K562 (cell line): ENCODE measurements around the gene TMEM30A. TPM values are rescaled to one million over a fixed set of nuclear protein-coding genes. Genes with fewer than 3 reads are reported as not detected.

Source experiments
- ATAC-seq: fragments of 200-7000 bp; cut with Tn5 transposase; 3 replicates; pipeline ENCODE4 v1.9.1; 2020; ENCODE audit warnings: moderate library complexity
- BruUV-seq: library from RNA; stranded (reverse); fragments of 400-500 nt; replicated peaks from 2 replicates; lab custom pipeline; 2021; lab: Mats Ljungman, UMichigan
- CTCF ChIA-PET: fragments of 300-600 bp; formaldehyde crosslinking; extraction: SDS; loops from one replicate; lab custom pipeline; 2021; ENCODE audit warnings: low intra/inter-chr PET ratio; lab: Yijun Ruan, JAX
- POLR2A ChIA-PET: fragments of 300-600, 350-650 bp; sonication (Branson Sonifier 250); formaldehyde crosslinking; extraction: SDS; loops from one replicate; lab custom pipeline; 2021; ENCODE audit warnings: antibody characterized with exemption, inconsistent platforms; lab: Yijun Ruan, JAX
- DNase-seq, 4 experiments: peaks; one replicate each; pipeline versions ENCODE4 v3.0.0 to v3.0.0-alpha.2; 2011 to 2018; ENCODE audit warnings: low spot score in 3 of 4, mixed read lengths in 3 of 4; ENCODE audit errors: extremely low read depth in 1 of 4
- FAIRE-seq: peaks from 2 replicates; lab custom pipeline; 2011; peaks lifted over from hg19 to GRCh38; lab: Jason Lieb, UNC
- H2AFZ ChIP-seq: 2 replicates; pipeline ENCODE4 v1.6.0; 2011; ENCODE audit warnings: low read depth, low read length, control low read depth, inconsistent platforms
- H3K27ac ChIP-seq: fragments of 200-600 bp; 3 replicates; pipeline ENCODE4 v1.8.0; 2011; ENCODE audit warnings: low read depth, mild to moderate bottlenecking, control low read depth, inconsistent platforms, low read length, moderate library complexity, mixed read lengths; ENCODE audit errors: extremely low read depth
- H3K27me3 ChIP-seq, 2 experiments: fragments of 300-600 bp in 1 of 2; 2 replicates in 1 of 2; 3 replicates in 1 of 2; pipeline versions ENCODE4 v1.6.0 to v1.8.0; 2011; ENCODE audit warnings: inconsistent platforms in 2 of 2, low read length in 2 of 2, mild to moderate bottlenecking in 1 of 2, mixed read lengths in 1 of 2, moderate library complexity in 1 of 2; ENCODE audit not compliant: control insufficient read depth in 2 of 2, insufficient read depth in 2 of 2
- H3K36me3 ChIP-seq: fragments of 300-600 bp; 3 replicates; pipeline ENCODE4 v1.8.0; 2011; ENCODE audit warnings: mild to moderate bottlenecking, low read length, inconsistent platforms; ENCODE audit not compliant: control insufficient read depth, insufficient read depth
- H3K4me1 ChIP-seq, 2 experiments: fragments of 200-600 bp in 1 of 2; replicated peaks in 1 of 2; 2 replicates in 1 of 2; 3 replicates in 1 of 2; pipeline versions ENCODE4 v1.5.1 to v1.8.0; 2011; ENCODE audit warnings: inconsistent platforms in 2 of 2, low read length in 2 of 2, mild to moderate bottlenecking in 1 of 2, mixed read lengths in 1 of 2, moderate library complexity in 1 of 2; ENCODE audit not compliant: control insufficient read depth in 2 of 2, insufficient read depth in 2 of 2
- H3K4me2 ChIP-seq: 2 replicates; pipeline ENCODE4 v1.6.1; 2011; ENCODE audit warnings: low read length, control low read depth, inconsistent platforms, mixed read lengths; ENCODE audit not compliant: insufficient read depth
- H3K4me3 ChIP-seq: fragments of 200-600 bp; sonication (generic), shearing (Covaris generic); 2 replicates; pipeline ENCODE4 v1.5.1; 2016; ENCODE audit warnings: control low read depth, inconsistent platforms
- H3K79me2 ChIP-seq: fragments of 200-600 bp; 3 replicates; pipeline ENCODE4 v1.8.0; 2011; ENCODE audit warnings: low read length, inconsistent platforms; ENCODE audit not compliant: control insufficient read depth, insufficient read depth
- H3K9ac ChIP-seq, 2 experiments: 2 replicates each; pipeline versions ENCODE4 v1.6.0 to v1.6.1; 2011; ENCODE audit warnings: low read depth in 2 of 2, low read length in 2 of 2, control low read depth in 1 of 2, inconsistent platforms in 1 of 2, mild to moderate bottlenecking in 1 of 2, mixed read lengths in 1 of 2; ENCODE audit not compliant: insufficient read depth in 1 of 2
- H3K9me1 ChIP-seq: one replicate; pipeline ENCODE4 v1.6.0; 2011; ENCODE audit warnings: inconsistent platforms, mild to moderate bottlenecking, low read length, moderate library complexity; ENCODE audit not compliant: control insufficient read depth, insufficient read depth
- H3K9me3 ChIP-seq: replicated peaks from 2 replicates; pipeline ENCODE4 v1.5.1; 2011; ENCODE audit warnings: low read depth, low read length, inconsistent platforms; ENCODE audit not compliant: control insufficient read depth, insufficient read depth
- H4K20me1 ChIP-seq: replicated peaks from 2 replicates; pipeline ENCODE4 v1.6.1; 2011; ENCODE audit warnings: low read length, inconsistent platforms, mixed read lengths; ENCODE audit not compliant: control insufficient read depth, insufficient read depth
- DIDO1 ChIP-seq: fragments of 450-650 bp; IDR thresholded peaks from 2 replicates; pipeline ENCODE4 v1.6.1; 2016; ENCODE audit warnings: low read depth, missing biosample characterization, missing genetic modification characterization
- FOXP4 ChIP-seq: sonication (generic); formaldehyde crosslinking; IDR thresholded peaks from 2 replicates; pipeline ENCODE4 v1.8.0; 2022; ENCODE audit warnings: mild to moderate bottlenecking, missing genetic modification reagents, borderline replicate concordance
- GABPB2 ChIP-seq: fragments of 250-450 bp; sonication (Bioruptor Pico); conservative IDR thresholded peaks from 2 replicates; pipeline ENCODE4 v1.5.1; 2021; ENCODE audit warnings: mild to moderate bottlenecking
- HES1 ChIP-seq: fragments of 450-650 bp; IDR thresholded peaks from 2 replicates; pipeline ENCODE4 v1.6.1; 2016; ENCODE audit warnings: low read depth, mild to moderate bottlenecking, moderate library complexity
- IFI16 ChIP-seq: fragments of 250-450 bp; sonication (Bioruptor Pico); IDR thresholded peaks from 2 replicates; pipeline ENCODE4 v2.1.2; 2022; ENCODE audit warnings: mild to moderate bottlenecking, inconsistent platforms
- MEIS2 ChIP-seq: fragments of 450-650 bp; IDR thresholded peaks from 2 replicates; pipeline ENCODE4 v1.6.1; 2014; ENCODE audit warnings: mild to moderate bottlenecking; ENCODE audit not compliant: partially characterized antibody
- MXI1 ChIP-seq: IDR thresholded peaks from 2 replicates; pipeline ENCODE4 v1.6.1; 2011; ENCODE audit warnings: low read depth, mild to moderate bottlenecking, improper control_type of control experiment, low read length
- NRF1 ChIP-seq, 2 experiments: fragments of 450-650 bp; IDR thresholded peaks in 1 of 2; conservative IDR thresholded peaks in 1 of 2; 2 replicates each; pipeline ENCODE4 v1.6.1; 2014; ENCODE audit warnings: mild to moderate bottlenecking in 2 of 2
- RBM17 ChIP-seq: fragments of 200-400 bp; formaldehyde crosslinking; IDR thresholded peaks from 2 replicates; pipeline ENCODE4 v1.6.1; 2017; ENCODE audit warnings: low read depth, mild to moderate bottlenecking, low read length, borderline replicate concordance
- ZFPM2 ChIP-seq: fragments of 250-450 bp; sonication (Bioruptor Pico); IDR thresholded peaks from 2 replicates; pipeline ENCODE4 v1.5.1; 2022; ENCODE audit warnings: mild to moderate bottlenecking
- ZKSCAN1 ChIP-seq: fragments of 150-350 bp; IDR thresholded peaks from 2 replicates; pipeline ENCODE4 v1.6.1; 2016; ENCODE audit warnings: low read depth, low read length
- ZNF197 ChIP-seq: fragments of 200-800 bp; sonication (Bioruptor generic); IDR thresholded peaks from 2 replicates; pipeline ENCODE4 v1.6.1; 2016; ENCODE audit warnings: low read depth, missing genetic modification characterization, missing compliant biosample characterization
- ZNF695 ChIP-seq: fragments of 450-650 bp; formaldehyde crosslinking; IDR thresholded peaks from 2 replicates; pipeline ENCODE4 v1.4.0; 2020; ENCODE audit warnings: mild to moderate bottlenecking, moderate library complexity
- ZNF699 ChIP-seq: fragments of 250-450 bp; sonication (Bioruptor Pico); IDR thresholded peaks from 2 replicates; pipeline ENCODE4 v1.8.0; 2021; ENCODE audit warnings: mild to moderate bottlenecking, moderate library complexity; ENCODE audit not compliant: insufficient replicate concordance
- ZNF75A ChIP-seq: fragments of 450-650 bp; formaldehyde crosslinking; IDR thresholded peaks from 2 replicates; pipeline ENCODE4 v1.4.0; 2020; ENCODE audit warnings: mild to moderate bottlenecking
- ZNF79 ChIP-seq: fragments of 250-450 bp; sonication (Bioruptor Pico); IDR thresholded peaks from 2 replicates; pipeline ENCODE4 v1.4.0; 2020; ENCODE audit warnings: low read depth, mild to moderate bottlenecking, moderate library complexity
- WGBS: fragments of 100-300 bp; shearing (Covaris generic); methylation state at CpG from one replicate; pipeline ENCODE4 v1.1.6; 2016; ENCODE audit warnings: low coverage, mixed read lengths; ENCODE audit not compliant: insufficient coverage; ENCODE audit errors: missing lambda C conversion rate; 5-methylcytosine and 5-hydroxymethylcytosine counted together
- in situ Hi-C: fragments of 300-500 bp; cut with MboI; formaldehyde crosslinking; loops from 4 replicates; pipeline ENCODE4 v1.15.0; 2018; ENCODE audit warnings: inconsistent platforms, mixed read lengths
- intact Hi-C: fragments of 100-400 bp; cut with micrococcal nuclease; formaldehyde crosslinking; loops from 2 replicates; pipeline ENCODE4 v1.14.2; 2022
- polyA plus RNA-seq, 8 experiments: library from polyadenylated mRNA; depleted of rRNA in 4 of 8; stranded (reverse) in 5 of 8; unstranded in 3 of 8; fragments of >200 nt; fragmentation: Nextera tagmentation in 2 of 8; fragmentation: Illumina TruSeq in 1 of 8; extraction: Ambion mirVana in 2 of 8; extraction: Trizol in 1 of 8; gene quantifications; 2 replicates each; pipeline versions ENCODE4 v1.2.1 to v1.2.3, GENCODE V29; 2011 to 2014; ENCODE audit warnings: inconsistent platforms in 1 of 8, missing spikeins in 1 of 8
- total RNA-seq, 7 experiments: library from RNA; depleted of rRNA in 6 of 7; stranded (reverse); fragments of >200 nt in 6 of 7; fragmentation: Illumina TruSeq in 2 of 7; extraction: Trizol in 2 of 7; gene quantifications; 2 replicates each; pipeline versions ENCODE4 v1.2.1 to v1.2.3, GENCODE V29; 2011 to 2021; ENCODE audit warnings: low replicate concordance in 1 of 7

TMEM30A gene
- total and polyA plus RNA-seq, 9 of the 15 experiments (the other 6 are each of a cell fraction or from before 2014, with no cell fraction given) = 6.5 to 31.2 (median 16.3) TPM

GRCh38 chr6:75331151-75331550 is 46.6 kb upstream of the TMEM30A start:
- no TSS peak for BruUV-seq
- intact Hi-C loops (no loop called here), in situ Hi-C loops (no loop called here)
- Histone ChIP-seq H3K4me1 (no peaks in the 10 kb centered on the region), H4K20me1 (no peaks in the 10 kb centered on the region), H3K79me2 (no peaks in the 10 kb centered on the region), H3K9me1 (no peaks in the 10 kb centered on the region), H3K27ac (no peak overlapping the region), H3K27me3 (peaks cover 3 to 11% of the 10 kb centered on the region in 2 experiments; a peak in 3 of 5 replicates), H2AFZ (no peak overlapping the region), H3K9ac (no peak overlapping the region), H3K4me2 (no peak overlapping the region), H3K9me3 (no peaks in the 10 kb centered on the region), H3K4me3 (no peak overlapping the region), H3K36me3 (no peaks in the 10 kb centered on the region)
- ATAC-seq (no peak), FAIRE-seq (no peak), DNase-seq (no peak)
- CTCF ChIA-PET = no interaction called here
- no peak for TF ChIP-seq DIDO1
- no peak for TF ChIP-seq HES1
- no peak for TF ChIP-seq ZNF699 (CRISPR knock-in tag)
- TF ChIP-seq ZNF79 (CRISPR knock-in tag) = no peak
- no peak for TF ChIP-seq GABPB2 (CRISPR knock-in tag)
- WGBS = 0% methylated on average over 2 of the region's 2 CpGs
- POLR2A ChIA-PET = no interaction called here

- Histone ChIP-seq H3K9ac (no peak overlapping the region), H3K79me2 (no peaks in the 10 kb centered on the region), H3K27me3 (peaks cover 3 to 9% of the 10 kb centered on the region in 2 experiments; a peak in 3 of 5 replicates), H3K4me1 (no peaks in the 10 kb centered on the region), H2AFZ (no peak overlapping the region), H3K9me1 (no peaks in the 10 kb centered on the region), H3K4me2 (no peak overlapping the region), H3K9me3 (no peaks in the 10 kb centered on the region), H4K20me1 (no peaks in the 10 kb centered on the region), H3K4me3 (no peak overlapping the region), H3K27ac (no peak overlapping the region), H3K36me3 (no peaks in the 10 kb centered on the region)
- FAIRE-seq (no peak), ATAC-seq (no peak), DNase-seq (no peak)
- CTCF ChIA-PET = no interaction called here
- POLR2A ChIA-PET = no interaction called here
- WGBS = 0% methylated on average over 1 of the region's 1 CpG
- no TSS peak for BruUV-seq
- intact Hi-C loops = no loop called here
- in situ Hi-C loops = no loop called here
- TF ChIP-seq MXI1 = no peak
- TF ChIP-seq ZFPM2 = no peak
- TF ChIP-seq RBM17 = no peak
- no peak for TF ChIP-seq MEIS2
- no peak for TF ChIP-seq FOXP4 (CRISPR knock-in tag)
- no peak for TF ChIP-seq ZNF695
- TF ChIP-seq IFI16 (CRISPR knock-in tag) = no peak
- TF ChIP-seq ZNF197 (CRISPR knock-in tag) = no peak
- no peak for TF ChIP-seq ZKSCAN1
- TF ChIP-seq ZNF75A = no peak
- no peak for TF ChIP-seq NRF1 (conservative IDR thresholded peaks at IDR 0.05 in 1 of 2, IDR thresholded peaks at IDR 0.05 in 1 of 2)
Measured at GRCh38 chr6:75329703-75330102, 45.1 kb upstream of the TMEM30A start.
